NCI-H2107 treated with DMSO at 0.1 percent for 48 hours (cell line): Measurements from ENCODE around the gene TBK1.
"Not testable (repeated sequence)": the region's sequence is repeated elsewhere in the genome, so short reads cannot be mapped to it uniquely, and the experiment has no call there.

Experiments
- DNase-seq: peaks from one replicate; lab custom pipeline; 2025; ENCODE audit not compliant: unreplicated experiment; lab: John Stamatoyannopoulos, UW

TBK1 gene

GRCh38 chr12:64538121-64538520, 86.2 kb downstream of the TBK1 start:
- no peak for DNase-seq

- not testable (repeated sequence) for DNase-seq
Measured at GRCh38 chr12:64542409-64543047, 90.6 kb downstream of the TBK1 start.

GRCh38 chr12:64544371-64545080, 92.6 kb downstream of the TBK1 start:
- DNase-seq, result peak; percentile 85

GRCh38 chr12:64545081-64545382, 93.1 kb downstream of the TBK1 start:
- DNase-seq, result no peak

GRCh38 chr12:64549108-64549507, 97.2 kb downstream of the TBK1 start:
- DNase-seq, result no peak

- DNase-seq, result no peak
Measured at GRCh38 chr12:64550755-64551154, 98.8 kb downstream of the TBK1 start.

GRCh38 chr12:64551676-64552075, 99.8 kb downstream of the TBK1 start:
- no peak for DNase-seq
